GM12878 (cell line): ENCODE data around the gene ANK3.

Experiments used
- CREB1 ChIP-seq: IDR thresholded peaks from 2 replicates; pipeline ENCODE4 v1.6.1; 2012; ENCODE audit warnings: low read depth, mild to moderate bottlenecking, inconsistent platforms
- POLR2A ChIP-seq: IDR thresholded peaks from 2 replicates; pipeline ENCODE4 v1.6.1; 2011; ENCODE audit warnings: low read depth, mild to moderate bottlenecking, low read length
- SIN3A ChIP-seq: IDR thresholded peaks from 2 replicates; pipeline ENCODE4 v1.6.1; 2012; ENCODE audit warnings: low read depth, low read length, improper control_type of control experiment

GRCh38 chr10:60172363-60172990 is 217.2 kb downstream of the ANK3 start:
- no peak for TF ChIP-seq SIN3A
- no peak for TF ChIP-seq CREB1
- TF ChIP-seq POLR2A, result no peak
